HG02938 (cell line): ENCODE results near the gene PJA1.

Source experiments
- ATAC-seq: cut with Tn5 transposase; IDR thresholded peaks from one replicate; pipeline ENCODE4 v1.9.1; 2021; ENCODE audit warnings: mild to moderate bottlenecking, moderate library complexity; ENCODE audit not compliant: unreplicated experiment

PJA1 gene

GRCh38 chrX:69165087-69165651 lies at the start of gene PJA1:
PJA1 (minus strand) TSS chrX:69165453; CDS start chrX:69163073, 2,380 bp downstream.
- peak; percentile 84 for ATAC-seq

GRCh38 chrX:69214463-69214862 lies 49.2 kb upstream of the PJA1 start:
- no peak for ATAC-seq

- no peak for ATAC-seq
Observed at GRCh38 chrX:69211701-69212100, 46.4 kb upstream of the PJA1 start.

- ATAC-seq = no peak
Observed at GRCh38 chrX:69210581-69210980, 45.3 kb upstream of the PJA1 start.

- ATAC-seq = no peak
Observed at GRCh38 chrX:69207216-69207615, 42.0 kb upstream of the PJA1 start.

- ATAC-seq = no peak
Observed at GRCh38 chrX:69203638-69204037, 38.4 kb upstream of the PJA1 start.

- no peak for ATAC-seq
Observed at GRCh38 chrX:69197690-69198089, 32.4 kb upstream of the PJA1 start.

GRCh38 chrX:69196666-69197065 lies 31.4 kb upstream of the PJA1 start:
- ATAC-seq = no peak

- no peak for ATAC-seq
Observed at GRCh38 chrX:69195810-69196209, 30.6 kb upstream of the PJA1 start.

GRCh38 chrX:69195192-69195591 lies 29.9 kb upstream of the PJA1 start:
- no peak for ATAC-seq

GRCh38 chrX:69192603-69193002 lies 27.4 kb upstream of the PJA1 start:
- ATAC-seq = no peak

GRCh38 chrX:69189576-69190371 lies 24.5 kb upstream of the PJA1 start:
- ATAC-seq = no peak

- no peak for ATAC-seq
Observed at GRCh38 chrX:69186651-69187050, 21.4 kb upstream of the PJA1 start.

- ATAC-seq = no peak
Observed at GRCh38 chrX:69185886-69186285, 20.6 kb upstream of the PJA1 start.

GRCh38 chrX:69185141-69185540 lies 19.9 kb upstream of the PJA1 start:
- ATAC-seq = no peak

- no peak for ATAC-seq
Observed at GRCh38 chrX:69182818-69183380, 17.6 kb upstream of the PJA1 start.

GRCh38 chrX:69179380-69179911 lies 14.2 kb upstream of the PJA1 start:
- ATAC-seq = no peak

- no peak for ATAC-seq
Observed at GRCh38 chrX:69178592-69178991, 13.3 kb upstream of the PJA1 start.

- no peak for ATAC-seq
Observed at GRCh38 chrX:69177511-69178162, 12.4 kb upstream of the PJA1 start.

GRCh38 chrX:69176053-69176452 lies 10.8 kb upstream of the PJA1 start:
- no peak for ATAC-seq

- ATAC-seq = no peak
Observed at GRCh38 chrX:69173906-69174305, 8.7 kb upstream of the PJA1 start.

- no peak for ATAC-seq
Observed at GRCh38 chrX:69172937-69173336, 7.7 kb upstream of the PJA1 start.
